GM19043 (cell line): ENCODE results near the gene C6orf52.
"Not testable (repeated sequence)": the region's sequence is repeated elsewhere in the genome, so short reads cannot be mapped to it uniquely, and the experiment has no call there.

ENCODE experiments used
- ATAC-seq: cut with Tn5 transposase; IDR thresholded peaks from one replicate; pipeline ENCODE4 v1.9.1; 2021; ENCODE audit warnings: low read depth; ENCODE audit not compliant: unreplicated experiment

Gene C6orf52

DNA sequence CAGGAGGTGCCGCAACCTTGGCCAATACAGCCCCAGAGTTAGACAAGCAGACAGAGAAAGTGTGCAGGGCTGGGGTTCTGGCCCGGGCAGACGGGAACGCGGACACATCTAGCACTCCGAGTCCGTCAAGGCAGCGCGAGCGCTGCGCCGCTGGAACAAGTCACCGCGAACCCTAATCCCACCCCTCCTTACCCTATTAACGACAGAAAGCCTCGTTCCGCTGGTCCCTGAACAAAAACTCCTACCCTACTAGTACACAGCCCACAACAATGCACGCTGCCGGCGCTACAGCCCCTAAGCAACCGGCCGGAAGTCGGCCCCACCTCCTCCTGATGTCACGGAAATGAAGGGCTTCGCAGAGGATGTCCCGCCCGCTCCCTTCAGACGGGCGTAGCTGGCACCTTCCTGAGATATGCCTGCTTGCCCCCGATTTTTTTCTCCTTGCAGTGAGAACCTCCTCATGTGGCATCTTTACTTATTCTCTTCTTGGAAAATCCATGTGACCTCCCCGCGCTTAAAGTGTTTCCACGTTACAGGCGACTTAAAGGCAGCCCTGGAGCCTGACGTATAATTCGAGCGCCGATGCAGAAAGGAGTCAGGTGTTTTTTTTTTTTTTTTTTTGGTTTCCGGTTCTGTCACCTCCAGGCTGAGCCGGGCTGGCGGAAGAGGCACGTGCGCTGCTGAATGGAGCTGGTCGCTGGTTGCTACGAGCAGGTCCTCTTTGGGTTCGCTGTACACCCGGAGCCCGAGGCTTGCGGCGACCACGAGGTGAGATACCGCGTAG, at the start of gene C6orf52, which contains the start of gene PAK1IP1:
Gene C6orf52, minus strand, starts transcription at position 315 of the 784 bp plus-strand sequence. CDS start 7,066 bp downstream, outside the sequence.
Gene PAK1IP1, plus strand, starts transcription at position 671 of the 784 bp plus-strand sequence. Its CDS starts 14 bp downstream, at position 685.
- ATAC-seq = peak; percentile 97

DNA sequence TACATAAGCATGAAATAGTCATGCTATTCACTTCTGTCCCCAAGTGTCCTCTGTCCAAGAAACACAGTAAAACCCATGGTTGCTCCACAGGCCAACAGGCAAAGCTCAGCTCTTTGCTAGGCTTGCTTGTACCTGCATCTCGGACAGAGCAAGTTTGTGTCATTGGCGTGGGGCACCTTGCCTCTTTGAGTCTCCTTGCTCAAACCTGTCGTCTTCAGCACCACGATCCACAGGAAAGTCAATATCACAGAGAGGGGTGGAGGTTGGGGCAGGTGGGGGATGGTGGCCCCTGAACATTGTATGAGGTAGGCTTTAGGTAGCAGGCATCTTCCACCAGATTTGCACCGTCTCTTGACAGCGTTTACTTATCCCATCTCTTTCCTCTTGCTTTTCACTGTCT, 49.1 kb upstream of the C6orf52 start:
- no peak for ATAC-seq

GRCh38 chr6:10742251-10742650, 47.8 kb upstream of the C6orf52 start:
- ATAC-seq = no peak

- ATAC-seq = not testable (repeated sequence)
Observed at GRCh38 chr6:10741643-10742042, 47.2 kb upstream of the C6orf52 start.

- ATAC-seq = no peak
Observed at GRCh38 chr6:10740061-10740460, 45.6 kb upstream of the C6orf52 start.

DNA sequence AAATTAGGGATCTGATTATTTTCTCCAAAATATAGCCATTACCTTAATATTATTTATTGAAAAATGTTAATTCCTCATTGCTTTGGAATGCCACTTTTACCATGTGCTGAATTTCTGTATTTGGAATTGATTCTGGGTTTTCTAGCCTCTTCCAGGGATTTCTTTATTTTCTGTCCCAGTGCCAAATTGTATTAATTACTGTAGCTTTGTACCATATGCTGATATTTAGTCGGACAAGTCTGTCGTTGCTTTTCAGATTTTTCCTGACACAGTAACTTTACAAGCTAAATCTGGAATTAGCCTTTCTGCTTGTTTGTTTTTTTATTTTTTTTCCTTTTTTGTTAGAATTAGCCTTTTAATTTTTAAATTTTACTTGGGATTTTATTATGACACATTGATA, 42.3 kb upstream of the C6orf52 start:
- no peak for ATAC-seq

DNA sequence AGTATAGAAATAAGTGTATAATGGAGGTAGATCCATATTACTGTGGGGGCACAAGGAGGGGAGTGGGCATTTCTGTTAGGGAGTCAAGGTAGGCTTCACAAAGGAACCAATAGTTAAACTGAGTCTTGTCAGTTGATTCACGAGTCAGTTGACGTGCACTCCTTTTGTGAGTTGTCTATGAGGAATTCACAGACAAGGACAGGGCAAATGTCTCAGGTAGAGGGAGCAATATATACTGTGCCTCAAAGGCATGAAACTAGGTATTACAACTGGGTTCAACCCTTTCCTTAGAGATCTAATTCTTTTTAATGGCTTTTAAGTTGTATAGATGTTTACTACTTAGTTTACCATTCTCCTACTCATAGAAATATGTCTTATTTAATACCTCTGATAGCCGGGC, 39.4 kb upstream of the C6orf52 start:
- ATAC-seq = no peak

- ATAC-seq = no peak
Observed at GRCh38 chr6:10733151-10733715, 38.8 kb upstream of the C6orf52 start.

- ATAC-seq = no peak
Observed at GRCh38 chr6:10730254-10730653, 35.8 kb upstream of the C6orf52 start.

DNA sequence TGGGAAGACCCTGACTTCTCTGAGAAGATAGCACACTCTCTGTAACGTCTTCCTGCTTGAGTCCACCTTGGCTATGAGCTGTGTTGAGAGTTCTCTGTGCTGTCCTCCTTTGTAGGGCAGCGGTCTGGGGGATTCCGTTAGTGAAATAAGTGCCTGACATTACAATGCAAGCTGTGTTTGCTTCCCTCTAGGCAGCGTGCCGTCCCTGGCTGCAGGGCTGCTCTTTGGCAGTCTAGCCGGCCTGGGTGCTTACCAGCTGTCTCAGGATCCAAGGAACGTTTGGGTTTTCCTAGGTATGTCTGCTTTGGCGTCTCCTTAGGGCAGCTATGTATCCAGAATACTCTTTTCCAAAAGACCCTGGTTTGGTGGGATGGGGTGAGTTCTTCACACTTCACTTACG, 31.3 kb upstream of the C6orf52 start:
- no peak for ATAC-seq

DNA sequence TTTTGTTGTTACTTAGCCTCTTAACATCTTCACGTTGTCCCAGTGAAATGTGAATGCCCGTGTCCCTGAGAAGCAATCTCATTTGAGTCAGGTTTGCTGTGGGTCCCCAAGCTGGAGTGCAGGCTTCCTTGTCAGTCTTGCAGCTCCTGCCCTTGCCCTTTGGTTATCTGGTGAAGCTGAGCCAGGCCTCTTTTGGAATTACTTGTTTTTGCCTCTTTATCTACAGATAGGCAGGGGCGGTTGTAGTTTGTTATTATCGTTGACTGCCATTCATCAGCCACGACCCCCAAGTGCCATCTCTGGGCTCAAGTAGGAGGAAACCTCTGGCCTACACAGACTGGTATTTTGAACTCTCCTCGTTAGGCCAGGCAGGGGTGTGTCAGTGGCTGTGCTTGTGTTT, 30.6 kb upstream of the C6orf52 start:
- ATAC-seq = no peak

GRCh38 chr6:10723567-10723881, 29.1 kb upstream of the C6orf52 start:
- no peak for ATAC-seq

DNA sequence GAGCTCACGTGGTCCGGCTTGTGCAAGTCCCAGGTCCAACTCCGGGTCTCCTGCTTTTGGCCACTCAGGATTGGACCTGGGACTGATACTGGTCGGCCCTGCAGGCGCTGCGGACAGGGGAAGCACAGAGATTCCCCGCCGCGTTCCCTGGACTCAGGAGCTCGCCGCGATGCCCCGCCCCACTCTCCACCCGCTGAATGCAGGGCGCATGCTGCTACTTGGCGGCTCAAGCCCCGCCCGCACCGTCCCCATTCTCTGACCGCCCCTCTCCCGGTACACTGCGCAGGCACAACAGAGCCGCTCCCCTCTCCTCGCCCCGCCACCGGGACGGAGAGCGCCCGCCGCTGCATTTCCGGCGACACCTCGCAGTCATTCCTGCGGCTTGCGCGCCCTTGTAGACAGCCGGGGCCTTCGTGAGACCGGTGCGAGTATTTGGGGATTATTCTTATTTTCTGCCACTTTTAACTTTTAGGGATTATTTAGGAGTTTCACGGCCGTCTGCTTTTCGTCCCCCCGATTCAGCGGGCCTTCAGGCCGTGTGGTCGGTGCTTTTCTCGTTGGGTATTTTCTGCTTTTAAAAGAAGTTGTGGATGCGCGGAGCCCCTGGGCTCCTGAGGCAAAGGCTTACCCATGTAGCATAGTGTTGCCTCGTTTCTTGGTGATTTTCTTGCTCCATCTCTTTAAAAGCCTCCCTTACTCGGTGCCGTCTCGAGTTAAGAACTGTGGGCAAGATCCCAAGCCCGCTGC, 28.6 kb upstream of the C6orf52 start, which contains the start of gene TMEM14C:
Gene TMEM14C, plus strand, starts transcription at position 251 of the 747 bp plus-strand sequence. CDS start 1,544 bp downstream, outside the sequence.
- peak; percentile 95 for ATAC-seq

DNA sequence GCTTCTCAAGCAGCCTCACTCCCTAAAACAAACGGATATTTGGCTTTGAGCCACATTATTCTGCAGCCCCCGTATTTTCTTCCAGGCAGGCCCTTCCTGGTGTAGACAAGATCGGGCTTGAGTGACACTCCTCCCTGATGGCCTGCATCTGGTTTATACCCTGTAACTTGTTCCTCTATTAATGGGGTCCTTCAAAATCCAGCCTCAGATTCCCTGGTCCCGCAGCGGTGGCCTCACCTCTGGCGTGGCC, 28.1 kb upstream of the C6orf52 start:
- no peak for ATAC-seq

GRCh38 chr6:10721850-10722569, 27.6 kb upstream of the C6orf52 start:
- no peak for ATAC-seq

DNA sequence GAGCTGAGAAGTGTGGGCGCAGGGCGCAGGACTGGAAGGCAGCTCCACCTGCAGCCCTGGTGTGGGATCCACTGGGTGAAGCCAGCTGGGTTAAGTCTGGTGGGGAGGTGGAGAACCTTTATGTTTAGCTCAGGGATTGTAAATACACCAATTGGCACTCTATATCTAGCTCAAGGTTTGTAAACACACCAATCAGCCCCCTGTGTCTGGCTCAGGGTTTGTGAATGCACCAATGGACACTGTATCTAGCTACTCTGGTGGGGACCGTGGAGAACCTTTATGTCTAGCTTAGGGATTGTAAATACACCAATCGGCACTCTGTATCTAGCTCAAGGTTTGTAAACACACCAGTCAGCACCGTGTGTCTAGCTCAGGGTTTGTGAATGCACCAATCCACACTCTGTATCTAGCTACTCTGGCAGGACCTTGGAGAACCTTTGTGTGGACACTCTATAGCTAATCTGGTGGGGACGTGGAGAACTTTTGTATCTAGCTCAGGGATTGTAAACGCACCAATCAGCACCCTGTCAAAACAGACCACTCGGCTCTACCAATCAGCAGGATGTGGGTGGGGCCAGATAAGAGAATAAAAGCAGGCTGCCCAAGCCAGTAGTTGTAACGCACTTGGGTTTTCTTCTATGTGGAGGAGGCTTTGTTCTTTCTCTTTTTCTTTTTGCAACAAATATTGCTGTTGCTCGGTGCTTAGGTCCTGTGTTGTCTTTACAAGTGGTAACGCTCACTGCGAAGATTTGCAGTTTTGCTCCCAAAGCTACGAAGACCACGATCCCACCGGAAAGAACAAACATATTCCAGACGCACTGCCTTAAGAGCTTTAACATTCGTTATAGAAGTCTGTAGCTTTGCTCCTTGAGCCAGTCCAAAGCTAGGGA, 26.8 kb upstream of the C6orf52 start:
- ATAC-seq = not testable (repeated sequence)

GRCh38 chr6:10720265-10720959, 26.0 kb upstream of the C6orf52 start:
- no peak for ATAC-seq

DNA sequence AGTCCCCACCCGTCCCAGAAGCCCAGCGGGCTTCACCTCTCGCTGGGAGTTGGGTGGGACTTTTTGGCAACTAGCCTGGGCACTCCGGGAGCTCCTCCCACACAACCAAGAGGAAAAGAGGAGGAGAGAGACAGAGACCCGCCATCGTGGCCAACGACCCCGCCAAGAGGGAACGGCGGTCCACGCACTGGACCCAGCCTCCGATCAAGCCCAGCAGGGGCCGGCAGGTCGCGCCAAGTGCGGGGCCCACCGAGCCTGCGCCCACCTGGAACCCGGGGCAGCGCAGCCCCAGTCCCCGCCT, 25.5 kb upstream of the C6orf52 start:
- no peak for ATAC-seq

GRCh38 chr6:10719296-10719963, 25.0 kb upstream of the C6orf52 start:
- ATAC-seq = no peak
